AG09309 (cell line): ENCODE measurements around the gene ZBTB16.

Experiments used
- DNase-seq: peaks from one replicate; pipeline ENCODE4 v3.0.0-alpha.2; 2010; ENCODE audit warnings: low read depth
- H3K4me3 ChIP-seq: 2 replicates; pipeline ENCODE4 v1.5.1; 2011; ENCODE audit warnings: mild to moderate bottlenecking, low read depth, low read length, moderate library complexity; ENCODE audit not compliant: control insufficient read depth
- CTCF ChIP-seq: IDR thresholded peaks from 2 replicates; pipeline ENCODE4 v1.5.1; 2011; ENCODE audit warnings: mild to moderate bottlenecking, low read depth, low read length, inconsistent platforms; ENCODE audit not compliant: insufficient read depth, control insufficient read depth; ENCODE audit errors: missing control alignments

Gene ZBTB16

GRCh38 chr11:114158421-114158820, 98.9 kb downstream of the ZBTB16 start:
- DNase-seq, result no peak
- TF ChIP-seq CTCF, result no peak
- H3K4me3 ChIP-seq, result no peak overlapping the region

DNA sequence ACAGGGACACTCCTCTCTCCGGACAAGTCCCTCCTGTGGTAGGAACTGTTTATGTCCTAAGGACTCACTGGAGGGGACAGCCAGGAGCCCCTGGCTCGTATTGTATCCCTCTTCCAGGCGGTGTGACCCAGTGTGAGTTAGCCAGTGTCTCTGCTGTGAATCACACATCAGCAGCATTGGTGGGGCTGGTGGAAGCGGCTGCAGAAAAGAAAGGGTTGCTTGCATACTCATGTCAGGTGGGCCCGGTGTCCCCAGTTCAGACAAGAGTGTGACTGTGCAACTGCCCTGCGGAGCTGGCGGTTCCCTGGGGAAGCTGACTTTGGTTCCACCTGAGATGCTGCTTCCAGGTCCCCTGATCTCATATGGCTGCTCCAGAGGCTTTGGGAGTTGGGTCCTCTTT, 99.4 kb downstream of the ZBTB16 start:
- no peak for TF ChIP-seq CTCF
- no peak for DNase-seq
- H3K4me3 ChIP-seq, result no peak overlapping the region

GRCh38 chr11:114159320-114159719, 99.8 kb downstream of the ZBTB16 start:
- DNase-seq, result no peak
- no peak for TF ChIP-seq CTCF

GRCh38 chr11:114159802-114160632, 100.5 kb downstream of the ZBTB16 start:
- no peak for TF ChIP-seq CTCF
- DNase-seq, result peak; percentile 81
- H3K4me3 ChIP-seq, result no peak overlapping the region

More at GRCh38 chr11:114159320-114159719, 99.8 kb downstream of the ZBTB16 start:
- H3K4me3 ChIP-seq, result no peak overlapping the region

GRCh38 chr11:114160894-114161293, 101.4 kb downstream of the ZBTB16 start:
- no peak overlapping the region for H3K4me3 ChIP-seq
- TF ChIP-seq CTCF, result no peak
- DNase-seq, result no peak

DNA sequence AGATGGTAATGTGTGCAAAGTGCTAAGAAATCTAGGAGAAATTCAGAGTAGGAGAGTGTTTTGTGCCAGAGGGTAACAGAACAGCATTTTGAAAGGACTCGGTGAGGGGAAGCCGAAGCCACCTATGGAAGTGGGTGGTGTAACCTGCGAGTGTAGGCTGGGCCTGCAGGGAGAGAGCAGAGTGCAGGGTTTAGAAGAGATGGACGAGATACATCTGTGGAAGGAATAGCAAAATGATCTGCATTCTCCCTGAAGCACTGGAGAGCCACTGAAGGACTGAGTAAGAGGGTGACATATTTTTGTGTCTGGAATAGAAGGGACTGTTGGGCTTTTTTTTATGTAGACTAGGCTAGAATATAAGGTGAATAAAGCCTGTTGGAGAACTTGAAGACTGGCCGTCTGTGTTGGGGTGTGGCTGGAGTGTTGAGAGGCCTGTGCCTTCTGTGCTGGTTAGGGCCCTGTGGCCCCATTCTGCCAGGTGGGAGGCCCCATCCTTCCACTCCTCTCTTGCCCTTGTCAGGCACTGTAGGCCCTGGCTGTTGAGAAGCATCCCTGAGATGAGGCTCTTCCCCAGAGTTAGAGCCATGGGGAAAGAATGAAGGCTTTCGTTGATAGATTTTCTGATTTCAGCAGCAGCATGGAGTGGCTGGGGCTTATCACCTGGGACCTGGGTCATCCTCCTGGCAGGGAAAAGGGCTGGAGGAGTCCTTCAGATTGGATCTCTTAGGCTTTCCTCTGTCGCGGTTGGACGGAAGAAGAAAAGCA, 102.2 kb downstream of the ZBTB16 start:
- DNase-seq, result no peak
- TF ChIP-seq CTCF, result no peak
- H3K4me3 ChIP-seq, result no peak overlapping the region
